Body of pancreas (tissue), 4 donors: ENCODE data around the gene LCAT.

ENCODE experiments used
- CTCF ChIP-seq, 7 experiments: fragments of 450-650 bp in 4 of 7; fragments of 200-600 bp in 3 of 7; sonication (generic) in 3 of 7; IDR thresholded peaks; one replicate each; pipeline ENCODE4 v1.5.1; 2016 to 2019; ENCODE audit warnings: antibody characterized with exemption in 7 of 7
- POLR2A ChIP-seq, 3 donors: fragments of 450-650 bp; IDR thresholded peaks; one replicate each; pipeline ENCODE4 v1.6.1; 2016; ENCODE audit warnings: antibody characterized with exemption in 3 of 3, mild to moderate bottlenecking in 2 of 3

- TF ChIP-seq CTCF (IDR thresholded peaks at IDR 0.05) (no peak), POLR2A (IDR thresholded peaks at IDR 0.05) (no peak)
These were observed 3.4 kb downstream of the LCAT start for GRCh38 chr16:67940446-67941089.
